A673 (cell line): Measurements from ENCODE around the gene MXRA5.

ENCODE experiments used
- CTCF ChIP-seq: fragments of 300-800, 200-600 bp; sonication (generic); conservative IDR thresholded peaks from 2 replicates; pipeline ENCODE4 v1.5.1; 2017; ENCODE audit warnings: low read depth, mild to moderate bottlenecking, antibody characterized with exemption, low read length, moderate library complexity, mixed read lengths
- EZH2 ChIP-seq: fragments of 200-600 bp; sonication (generic); IDR thresholded peaks from 2 replicates; pipeline ENCODE4 v1.6.1; 2017; ENCODE audit warnings: borderline replicate concordance, low read depth, mild to moderate bottlenecking, mixed read lengths, antibody characterized with exemption, low read length; ENCODE audit not compliant: poor library complexity, severe bottlenecking

- no peak for TF ChIP-seq CTCF
- no peak for TF ChIP-seq EZH2
These were observed 50.7 kb downstream of the MXRA5 start for GRCh38 chrX:3295731-3296130.
